ENCODE measurements around the gene RGL1.

GRCh38 chr1:183776731-183777130 is 28.2 kb upstream of the RGL1 start:
- TF ChIP-seq CTCF (conservative IDR thresholded peaks at IDR 0.05; ENCODE audit: low read length) (no peak), EZH2phosphoT487 (IDR thresholded peaks at IDR 0.05; ENCODE audit: borderline replicate concordance) (no peak)
